HepG2 (cell line): Measurements from ENCODE around the gene PIM3. TPM values are rescaled to one million over a fixed set of nuclear protein-coding genes. Genes with fewer than 3 reads are reported as not detected.

Source experiments
- ESRRA ChIP-seq: sonication (generic); formaldehyde crosslinking; IDR thresholded peaks from 2 replicates; pipeline ENCODE4 v1.5.1; 2020; ENCODE audit warnings: mild to moderate bottlenecking, low read depth, missing genetic modification reagents
- MED1 ChIP-seq: sonication (generic); formaldehyde crosslinking; IDR thresholded peaks from 2 replicates; pipeline ENCODE4 v1.4.0; 2020; ENCODE audit warnings: missing genetic modification reagents
- MTF2 ChIP-seq: sonication (generic); formaldehyde crosslinking; IDR thresholded peaks from 2 replicates; pipeline ENCODE4 v1.5.0; 2020; ENCODE audit warnings: missing genetic modification reagents, borderline replicate concordance
- NKX3-1 ChIP-seq: sonication (generic); formaldehyde crosslinking; IDR thresholded peaks from 2 replicates; pipeline ENCODE4 v1.5.0; 2020; ENCODE audit warnings: missing genetic modification reagents
- RBM39 ChIP-seq: fragments of 200-400 bp; formaldehyde crosslinking; IDR thresholded peaks from one replicate; pipeline ENCODE4 v1.6.1; 2018; ENCODE audit warnings: antibody characterized with exemption, mild to moderate bottlenecking, low read depth, low read length; ENCODE audit not compliant: poor library complexity, severe bottlenecking
- SAP130 ChIP-seq: IDR thresholded peaks from 2 replicates; pipeline ENCODE4 v1.6.1; 2016; ENCODE audit warnings: low read depth
- STAG1 ChIP-seq: sonication (generic); formaldehyde crosslinking; IDR thresholded peaks from 2 replicates; pipeline ENCODE4 v1.4.0; 2020; ENCODE audit warnings: missing genetic modification reagents
- ZNF207 ChIP-seq: fragments of 450-650 bp; IDR thresholded peaks from 2 replicates; pipeline ENCODE4 v1.6.1; 2016; ENCODE audit warnings: antibody characterized with exemption, borderline replicate concordance
- ZNF263 ChIP-seq: sonication (generic); formaldehyde crosslinking; IDR thresholded peaks from 2 replicates; pipeline ENCODE4 v1.4.0; 2020; ENCODE audit warnings: missing genetic modification reagents
- ZNF850 ChIP-seq: sonication (generic); formaldehyde crosslinking; conservative IDR thresholded peaks from 2 replicates; pipeline ENCODE4 v1.9.0; 2021; ENCODE audit warnings: mild to moderate bottlenecking, missing genetic modification reagents
- ZSCAN21 ChIP-seq: sonication (generic); formaldehyde crosslinking; IDR thresholded peaks from 2 replicates; pipeline ENCODE4 v1.8.0; 2022; ENCODE audit warnings: mild to moderate bottlenecking, missing genetic modification reagents, moderate library complexity, borderline replicate concordance
- polyA plus RNA-seq, 8 experiments: library from polyadenylated mRNA; depleted of rRNA in 3 of 8; stranded (reverse) in 7 of 8; unstranded in 1 of 8; fragments of >200 nt; fragmentation: Illumina TruSeq in 4 of 8; extraction: Trizol in 4 of 8; gene quantifications; 2 replicates each; pipeline versions ENCODE4 v1.2.1 to v1.2.3, GENCODE V29; 2011 to 2016; ENCODE audit warnings: low read depth in 4 of 8, missing spikeins in 1 of 8, mixed read lengths in 1 of 8; ENCODE audit not compliant: insufficient read depth in 1 of 8
- total RNA-seq, 5 experiments: library from RNA; depleted of rRNA; stranded (reverse); fragments of >200 nt; fragmentation: Illumina TruSeq; extraction: Trizol; gene quantifications; 2 replicates each; pipeline ENCODE4 v1.2.3, GENCODE V29; 2016; ENCODE audit warnings: low read depth in 1 of 5
- TF ChIP-seq, protein P1 (sequence below): sonication (generic); IDR thresholded peaks from 2 replicates; pipeline ENCODE4 v1.6.1; 2016; ENCODE audit warnings: low read depth, borderline replicate concordance
- TF ChIP-seq, protein P2 (sequence below): sonication (generic); formaldehyde crosslinking; IDR thresholded peaks from 2 replicates; pipeline ENCODE4 v1.5.0; 2020; ENCODE audit warnings: mild to moderate bottlenecking, missing genetic modification reagents

Gene PIM3
- total and polyA plus RNA-seq, 2 of the 13 experiments (the other 11 are each of a cell fraction or from before 2014, with no cell fraction given), result 21.6 to 31.2 TPM

DNA sequence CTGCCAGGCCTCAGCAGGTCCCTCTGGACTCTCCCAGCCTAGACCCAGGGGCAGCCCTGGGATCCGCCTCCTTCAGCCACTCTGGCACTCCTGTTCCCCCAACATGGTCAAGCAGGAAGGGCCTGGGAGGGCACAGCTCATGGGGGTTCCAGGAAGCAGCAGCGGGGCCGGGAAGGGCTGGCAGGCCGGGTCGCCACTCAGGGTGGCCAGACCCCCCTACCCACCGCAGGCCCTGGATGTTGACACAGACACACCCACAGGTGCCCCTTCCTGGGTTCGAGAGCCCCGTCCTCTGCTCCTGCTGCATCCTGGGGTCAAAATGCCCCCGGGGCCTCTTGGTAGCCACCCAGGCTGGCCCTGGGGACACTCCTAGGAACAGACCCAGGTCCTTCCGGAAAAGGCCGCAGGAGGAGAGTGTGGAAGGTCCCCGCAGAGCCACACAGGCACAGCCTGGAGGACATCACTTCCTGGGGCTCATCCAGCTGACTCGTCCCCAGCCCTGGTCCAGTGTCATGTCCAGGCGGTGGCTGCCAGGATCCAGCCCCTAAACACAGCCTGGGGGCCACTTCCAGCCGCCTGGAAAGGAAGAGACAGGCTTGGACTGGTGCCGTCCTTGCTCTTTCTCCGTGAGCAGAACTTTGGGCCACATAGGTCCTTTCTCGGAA lies 6.8 kb upstream of the PIM3 start (continued):
- TF ChIP-seq RBM39, result peak; percentile 10
- TF ChIP-seq ZSCAN21 (CRISPR knock-in tag), result peak; percentile 38; the same call in 1 of the 2 replicates
- no peak for TF ChIP-seq ZNF207
- peak; percentile 31; the same call in 1 of the 2 replicates for TF ChIP-seq SAP130 (CRISPR knock-in tag)
- TF ChIP-seq NKX3-1, result no peak
- TF ChIP-seq, protein P1, sequence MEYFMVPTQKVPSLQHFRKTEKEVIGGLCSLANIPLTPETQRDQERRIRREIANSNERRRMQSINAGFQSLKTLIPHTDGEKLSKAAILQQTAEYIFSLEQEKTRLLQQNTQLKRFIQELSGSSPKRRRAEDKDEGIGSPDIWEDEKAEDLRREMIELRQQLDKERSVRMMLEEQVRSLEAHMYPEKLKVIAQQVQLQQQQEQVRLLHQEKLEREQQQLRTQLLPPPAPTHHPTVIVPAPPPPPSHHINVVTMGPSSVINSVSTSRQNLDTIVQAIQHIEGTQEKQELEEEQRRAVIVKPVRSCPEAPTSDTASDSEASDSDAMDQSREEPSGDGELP, result peak; percentile 14; the same call in 1 of the 2 replicates
- TF ChIP-seq STAG1 (CRISPR knock-in tag), result no peak
- TF ChIP-seq ZNF850 (CRISPR knock-in tag), result no peak
- no peak for TF ChIP-seq ESRRA (CRISPR knock-in tag)
- TF ChIP-seq, protein P2, sequence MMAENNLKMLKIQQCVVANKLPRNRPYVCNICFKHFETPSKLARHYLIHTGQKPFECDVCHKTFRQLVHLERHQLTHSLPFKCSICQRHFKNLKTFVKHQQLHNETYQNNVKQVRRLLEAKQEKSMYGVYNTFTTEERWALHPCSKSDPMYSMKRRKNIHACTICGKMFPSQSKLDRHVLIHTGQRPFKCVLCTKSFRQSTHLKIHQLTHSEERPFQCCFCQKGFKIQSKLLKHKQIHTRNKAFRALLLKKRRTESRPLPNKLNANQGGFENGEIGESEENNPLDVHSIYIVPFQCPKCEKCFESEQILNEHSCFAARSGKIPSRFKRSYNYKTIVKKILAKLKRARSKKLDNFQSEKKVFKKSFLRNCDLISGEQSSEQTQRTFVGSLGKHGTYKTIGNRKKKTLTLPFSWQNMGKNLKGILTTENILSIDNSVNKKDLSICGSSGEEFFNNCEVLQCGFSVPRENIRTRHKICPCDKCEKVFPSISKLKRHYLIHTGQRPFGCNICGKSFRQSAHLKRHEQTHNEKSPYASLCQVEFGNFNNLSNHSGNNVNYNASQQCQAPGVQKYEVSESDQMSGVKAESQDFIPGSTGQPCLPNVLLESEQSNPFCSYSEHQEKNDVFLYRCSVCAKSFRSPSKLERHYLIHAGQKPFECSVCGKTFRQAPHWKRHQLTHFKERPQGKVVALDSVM (CRISPR knock-in tag), result no peak
- TF ChIP-seq ZNF263, result 0 out of 2 replicates have a peak, but pooled peaks have one; percentile 17
- TF ChIP-seq MED1 (CRISPR knock-in tag), result 0 out of 2 replicates have a peak, but pooled peaks have one; percentile 12
- no peak for TF ChIP-seq MTF2
